ENCODE measurements around the gene TPPP.
"Not testable (repeated sequence)": the region's sequence is repeated elsewhere in the genome, so short reads cannot be mapped to it uniquely, and the experiment has no call there.

GRCh38 chr5:732754-733454 lies 39.8 kb upstream of the TPPP start:
- not testable (repeated sequence) for TF ChIP-seq EZH2 (IDR thresholded peaks at IDR 0.05; ENCODE audit: insufficient read depth, poor library complexity, severe bottlenecking); EZH2phosphoT487 (IDR thresholded peaks at IDR 0.05; ENCODE audit: insufficient read depth, low read depth)

Measured in GM23248 (cell line).